ENCODE results near the gene RNASEH1.

RNASEH1 gene

DNA sequence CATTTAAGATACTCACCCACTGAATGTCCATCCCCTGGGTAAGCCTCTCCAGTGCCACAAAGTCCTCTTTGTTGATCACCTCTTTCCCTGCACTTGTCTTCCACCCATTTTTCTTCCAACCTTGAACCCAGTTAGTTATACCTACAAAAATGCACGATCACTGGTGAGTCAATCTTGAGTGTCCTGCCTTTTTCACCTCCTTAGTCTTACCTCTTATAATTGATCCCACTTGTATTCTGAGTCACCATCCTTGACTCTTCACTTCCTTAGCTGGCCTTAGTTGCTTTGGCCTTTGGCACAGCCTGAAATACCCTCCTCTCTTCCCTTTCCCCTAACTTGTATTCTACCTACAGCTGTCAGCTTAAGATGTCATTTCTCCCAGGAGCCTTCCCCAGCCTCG lies 10.2 kb downstream of the RNASEH1 start:
- DNase-seq (ENCODE audit: low read depth): no peak

DNA sequence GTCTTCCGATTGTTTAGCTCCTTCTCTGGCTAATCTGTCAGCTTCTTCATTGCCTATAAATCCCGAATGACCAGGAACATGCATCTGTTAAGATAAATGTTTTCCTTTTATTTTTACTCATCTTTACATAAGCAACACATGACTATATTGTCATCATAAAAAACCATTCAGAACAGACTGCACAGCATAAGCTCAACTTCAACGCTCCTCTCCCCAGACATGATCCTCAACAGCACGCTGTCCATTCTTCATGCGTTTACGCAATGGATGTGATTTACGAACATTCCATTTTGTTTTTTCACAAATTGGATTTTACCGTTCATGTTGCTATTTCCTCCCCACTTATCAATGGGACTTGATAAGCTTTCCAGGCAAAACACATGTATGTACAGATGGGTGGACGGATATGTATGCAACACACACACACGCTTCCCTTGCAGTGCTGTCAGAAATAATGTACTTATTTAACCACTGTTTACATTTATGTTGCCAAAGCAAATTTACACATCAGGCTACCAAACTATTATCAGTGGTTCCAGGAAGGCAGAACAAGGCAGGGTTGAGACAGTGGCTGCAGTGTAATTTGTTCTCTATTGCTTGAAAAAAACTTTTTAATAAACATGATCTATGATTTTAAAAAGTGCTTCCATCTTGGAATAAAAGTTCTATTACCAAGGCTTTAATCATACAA lies 12.2 kb downstream of the RNASEH1 start:
- no peak for DNase-seq (ENCODE audit: low read depth)

DNA sequence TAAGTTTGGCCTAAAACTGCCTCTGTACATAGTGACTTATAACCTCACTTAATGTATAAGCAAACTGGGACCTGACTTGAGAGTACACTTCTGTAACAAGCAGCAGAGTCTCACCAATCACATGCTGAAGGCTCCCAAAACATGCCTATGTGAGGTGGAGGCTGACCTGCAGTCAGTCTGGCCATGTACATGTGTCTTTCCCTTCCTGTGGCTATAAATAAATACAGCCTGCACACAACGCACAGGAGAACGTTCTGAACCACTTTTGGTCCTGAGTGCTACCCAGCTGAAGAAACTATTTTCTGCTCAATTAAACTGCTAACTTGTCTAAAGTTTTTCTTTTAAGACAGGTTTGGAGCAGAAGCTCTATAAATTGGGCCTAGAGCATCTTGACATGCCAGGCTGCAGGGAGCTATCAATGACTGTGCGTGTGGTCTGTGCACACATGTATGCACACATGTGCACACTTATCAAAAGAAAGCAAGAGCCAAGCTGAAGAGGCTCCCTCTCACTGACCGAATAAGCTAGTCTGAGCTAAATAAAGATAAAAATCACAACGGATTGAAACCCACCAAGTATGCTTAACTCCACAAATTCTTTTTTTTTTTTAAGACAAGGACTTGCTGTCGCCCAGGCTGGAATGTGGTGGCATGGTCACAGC lies 15.0 kb downstream of the RNASEH1 start:
- no peak for DNase-seq (ENCODE audit: low read depth)

DNA sequence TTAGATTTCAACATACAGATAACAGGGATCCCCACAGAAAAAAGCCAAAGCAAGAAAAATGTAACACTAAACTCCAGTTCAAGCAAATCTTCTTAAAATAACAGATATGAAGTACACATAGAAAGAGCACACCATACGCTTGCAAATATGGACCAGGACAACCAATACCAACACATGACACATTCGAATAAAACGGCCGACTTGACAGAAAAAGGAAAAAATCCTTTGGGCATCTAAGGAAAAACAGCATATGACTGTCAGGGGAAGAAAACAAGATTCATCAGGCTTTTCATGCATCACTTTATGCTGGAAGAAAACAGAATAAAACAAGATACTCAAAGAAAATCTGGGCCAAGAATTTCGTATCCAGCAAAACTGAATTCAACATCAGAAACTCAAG lies 16.0 kb downstream of the RNASEH1 start:
- DNase-seq (ENCODE audit: low read depth): no peak

DNA sequence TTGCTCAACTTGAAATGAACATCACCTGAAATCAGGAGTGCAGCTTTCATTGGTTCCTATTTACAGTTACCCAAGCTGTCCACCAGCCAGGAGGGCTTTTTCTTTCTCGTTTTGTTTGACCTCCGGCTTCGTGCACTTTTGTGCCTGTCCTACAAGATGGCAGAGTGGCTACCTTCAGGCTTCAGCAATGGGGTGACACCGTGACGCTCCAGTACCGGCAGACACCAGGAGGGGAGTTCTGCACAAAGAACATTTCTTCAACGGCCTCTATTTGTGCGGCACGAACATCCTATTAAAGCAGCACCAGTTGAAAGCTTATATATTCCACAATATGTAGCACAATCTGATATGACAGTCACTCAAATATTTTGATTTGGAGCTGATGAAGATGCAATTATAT lies 18.3 kb downstream of the RNASEH1 start:
- DNase-seq (ENCODE audit: low read depth): no peak

DNA sequence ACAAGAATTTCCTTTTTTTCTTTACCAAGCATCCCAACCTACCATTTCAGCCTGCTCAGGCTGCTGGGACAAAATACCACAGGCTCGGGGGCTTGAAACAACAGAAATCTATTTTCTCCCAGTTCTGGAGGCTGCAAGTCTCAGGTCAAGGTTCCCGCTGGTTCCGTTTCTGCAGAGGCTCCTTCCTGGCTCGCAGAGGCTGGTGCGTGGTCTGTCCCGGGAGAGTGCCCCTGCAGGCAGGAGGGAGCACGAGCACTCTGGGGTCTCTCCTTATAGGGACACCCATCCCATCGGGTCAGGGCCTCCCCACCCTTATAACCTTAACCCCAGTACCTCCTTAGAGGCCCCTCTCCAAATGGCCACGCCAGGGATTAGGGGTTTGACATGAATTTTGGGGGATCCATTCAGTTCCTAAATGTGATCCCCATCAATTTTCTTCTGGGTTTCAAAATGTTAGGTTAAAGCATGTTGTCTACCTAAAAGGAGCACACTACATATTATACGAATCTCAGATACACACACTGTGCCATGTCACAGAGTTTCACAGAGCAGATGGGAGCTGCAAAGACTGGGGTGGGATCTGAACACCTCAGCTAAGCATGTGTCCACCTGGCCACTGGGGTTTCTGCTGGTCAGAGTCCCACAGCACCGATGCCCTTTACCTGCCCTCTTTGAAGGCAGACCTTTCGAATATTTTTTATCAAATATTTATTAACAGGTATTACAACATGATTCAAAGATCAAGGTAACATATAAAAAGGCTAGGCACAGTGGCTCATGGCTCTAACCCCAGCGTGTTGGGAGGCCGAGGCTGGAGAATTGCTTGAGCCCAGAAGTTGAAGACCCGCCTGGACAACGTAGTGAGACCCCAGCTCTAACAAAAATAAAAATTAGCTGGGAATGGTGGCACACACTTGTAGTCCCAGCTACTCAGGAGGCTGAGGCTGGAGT lies 21.2 kb downstream of the RNASEH1 start:
- peak; percentile 76 for DNase-seq (ENCODE audit: low read depth)

DNA sequence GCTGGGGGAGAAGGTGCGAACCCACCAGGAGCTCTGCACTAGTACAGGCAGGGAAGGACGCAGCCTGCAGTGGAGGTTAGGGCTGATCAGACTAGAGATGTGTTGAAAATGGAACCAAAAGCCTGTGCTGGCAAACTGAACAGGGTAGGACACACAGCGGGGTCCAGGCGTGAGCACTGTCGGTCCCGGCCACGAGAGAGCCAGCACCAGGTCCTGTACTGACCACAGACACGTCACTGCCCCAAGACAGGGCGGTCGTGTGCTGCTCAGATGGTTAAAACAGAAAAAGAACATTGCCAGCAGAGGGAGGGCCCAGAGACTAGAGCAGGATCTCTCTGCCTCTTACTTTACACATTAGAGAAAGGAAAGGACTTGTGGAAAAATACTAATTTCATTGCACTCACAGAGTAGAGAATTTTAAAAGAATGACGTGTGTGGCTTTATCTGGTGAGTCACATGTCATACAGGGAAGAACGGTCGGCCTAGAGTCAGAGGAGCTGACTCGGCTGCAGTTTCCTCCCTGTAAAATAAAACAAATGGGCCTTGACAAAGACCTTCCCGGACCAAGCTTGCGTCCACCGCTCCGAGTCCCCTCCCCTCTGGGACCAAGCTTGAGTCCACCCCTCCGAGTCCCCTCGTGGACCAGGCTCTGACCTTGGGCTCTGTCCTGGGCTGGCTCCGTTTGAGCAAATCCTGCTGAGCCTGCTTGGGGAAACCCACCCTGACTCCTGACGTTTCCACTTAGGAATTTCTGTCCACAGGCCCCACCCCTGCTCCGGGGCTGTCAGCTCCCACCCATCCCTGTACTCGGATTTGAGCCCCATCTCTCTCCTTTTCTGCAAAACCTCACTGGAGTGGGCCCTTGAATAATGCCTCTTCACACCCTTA lies 22.1 kb downstream of the RNASEH1 start:
- no peak for DNase-seq (ENCODE audit: low read depth)

DNA sequence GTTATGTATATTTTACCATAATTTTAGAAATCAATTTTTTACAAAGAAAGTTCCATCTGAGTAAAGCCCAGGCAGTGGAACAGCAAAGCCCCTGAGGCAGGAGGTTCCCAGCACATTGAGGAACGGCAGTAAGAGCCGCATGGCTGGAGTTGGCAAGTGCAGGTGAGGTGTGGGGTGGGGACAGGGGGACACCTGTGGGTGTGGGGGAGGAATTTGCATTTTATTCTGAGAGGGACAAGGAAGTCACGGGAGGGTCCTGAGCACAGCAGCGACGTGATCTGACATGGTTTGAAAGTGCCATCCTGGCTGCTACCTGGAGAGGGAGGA lies 22.7 kb downstream of the RNASEH1 start:
- DNase-seq (ENCODE audit: low read depth): no peak

DNA sequence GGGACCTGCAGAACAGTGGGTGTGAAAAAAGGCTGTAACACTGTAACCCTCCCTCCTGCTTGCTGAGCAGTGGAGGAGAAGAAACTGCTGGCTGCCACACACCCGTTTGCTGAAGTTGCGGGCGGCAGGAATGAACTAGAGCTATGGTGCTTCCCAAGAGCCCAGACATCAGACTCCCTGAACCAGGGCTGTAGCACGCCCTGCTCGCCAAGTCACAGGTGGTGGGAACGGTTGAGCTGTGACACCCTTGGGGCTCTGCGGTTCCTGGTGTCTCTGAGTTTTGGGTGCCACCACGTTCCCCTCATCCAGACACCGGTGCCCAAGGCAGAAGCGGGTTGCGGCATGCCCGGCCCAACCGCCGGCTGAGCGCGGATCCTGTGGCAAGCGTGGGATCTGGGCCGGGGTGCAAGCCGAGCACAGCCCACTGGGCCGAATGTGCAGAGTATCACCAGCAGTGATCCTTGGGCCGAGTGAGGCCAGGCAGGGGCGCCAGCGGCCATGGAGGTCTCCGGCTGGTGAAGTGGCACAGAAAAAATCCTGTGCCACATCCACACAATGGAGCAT lies 23.8 kb downstream of the RNASEH1 start:
- no peak for DNase-seq (ENCODE audit: low read depth)

DNA sequence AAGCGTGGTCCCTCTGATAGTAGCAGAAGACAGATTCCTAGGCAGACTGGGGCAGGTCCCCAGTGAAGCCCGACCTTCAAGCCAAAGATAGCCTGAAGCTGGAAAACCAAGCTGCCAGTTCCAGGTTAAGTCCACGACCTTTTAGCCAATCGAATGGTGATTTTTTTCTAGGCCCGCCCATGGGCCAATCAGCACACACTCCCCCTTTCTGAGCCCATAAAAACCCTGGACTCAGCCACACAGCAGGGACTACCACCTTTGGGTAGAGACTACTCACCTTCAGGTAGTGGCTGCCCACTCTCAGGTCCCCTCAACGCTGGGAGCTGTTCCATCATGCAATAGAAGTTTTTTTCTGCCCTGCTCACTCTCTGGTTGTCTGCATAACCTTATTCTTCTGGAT lies 24.3 kb downstream of the RNASEH1 start:
- no peak for DNase-seq (ENCODE audit: low read depth)

DNA sequence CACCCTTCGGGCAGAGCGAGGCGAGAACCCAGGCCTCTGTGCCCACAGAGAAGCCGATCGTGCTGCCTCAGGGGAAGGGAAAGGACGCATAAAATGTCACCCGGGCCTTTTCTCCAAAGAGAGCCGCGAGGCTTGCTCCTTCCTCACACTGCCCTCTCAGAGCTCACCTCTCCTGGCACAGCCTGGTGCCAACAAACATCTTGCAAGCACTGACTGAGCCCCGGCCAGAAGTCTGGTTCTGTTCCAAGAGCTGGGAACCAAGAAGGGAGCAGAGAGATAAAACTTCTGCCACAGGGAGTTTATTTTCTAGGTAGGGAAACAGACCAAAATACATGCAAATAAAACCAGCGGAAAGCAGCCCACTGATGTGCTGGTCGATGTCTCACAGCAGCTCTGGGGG lies 25.2 kb downstream of the RNASEH1 start:
- no peak for DNase-seq (ENCODE audit: low read depth)

DNA sequence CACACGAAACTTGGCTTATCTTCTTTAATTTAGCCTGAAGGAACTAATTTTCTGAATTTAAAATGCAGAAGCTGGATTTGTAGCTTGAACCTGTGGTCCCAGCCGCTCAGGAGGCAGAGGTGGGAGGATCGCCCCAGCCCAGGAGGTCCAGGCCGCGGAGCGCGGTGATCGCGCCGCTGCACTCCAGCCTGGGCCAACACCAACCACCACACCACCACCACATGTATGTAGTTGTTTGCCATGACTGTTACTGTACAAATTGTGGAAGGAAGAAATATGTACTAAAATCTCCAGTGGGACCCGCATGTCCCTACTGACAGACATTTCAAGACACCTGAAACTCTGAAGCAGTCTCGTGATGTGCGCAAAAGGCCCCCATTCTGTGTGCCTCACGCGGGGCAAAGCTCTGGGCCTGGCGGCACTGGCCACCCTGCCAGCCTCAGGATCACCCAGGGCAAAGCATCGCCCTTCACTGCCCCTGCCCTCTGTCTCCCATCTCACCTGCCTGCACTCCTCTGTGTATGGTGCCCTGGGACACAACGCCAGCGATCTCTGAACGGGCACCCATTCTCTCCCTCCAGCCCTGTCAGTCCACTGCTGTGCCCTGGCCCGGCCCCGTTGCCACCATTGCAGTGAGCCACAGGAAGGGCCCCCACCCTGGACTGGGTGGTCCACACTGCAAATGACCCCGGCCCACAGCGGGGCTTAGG lies 28.7 kb downstream of the RNASEH1 start:
- DNase-seq (ENCODE audit: low read depth): no peak

DNA sequence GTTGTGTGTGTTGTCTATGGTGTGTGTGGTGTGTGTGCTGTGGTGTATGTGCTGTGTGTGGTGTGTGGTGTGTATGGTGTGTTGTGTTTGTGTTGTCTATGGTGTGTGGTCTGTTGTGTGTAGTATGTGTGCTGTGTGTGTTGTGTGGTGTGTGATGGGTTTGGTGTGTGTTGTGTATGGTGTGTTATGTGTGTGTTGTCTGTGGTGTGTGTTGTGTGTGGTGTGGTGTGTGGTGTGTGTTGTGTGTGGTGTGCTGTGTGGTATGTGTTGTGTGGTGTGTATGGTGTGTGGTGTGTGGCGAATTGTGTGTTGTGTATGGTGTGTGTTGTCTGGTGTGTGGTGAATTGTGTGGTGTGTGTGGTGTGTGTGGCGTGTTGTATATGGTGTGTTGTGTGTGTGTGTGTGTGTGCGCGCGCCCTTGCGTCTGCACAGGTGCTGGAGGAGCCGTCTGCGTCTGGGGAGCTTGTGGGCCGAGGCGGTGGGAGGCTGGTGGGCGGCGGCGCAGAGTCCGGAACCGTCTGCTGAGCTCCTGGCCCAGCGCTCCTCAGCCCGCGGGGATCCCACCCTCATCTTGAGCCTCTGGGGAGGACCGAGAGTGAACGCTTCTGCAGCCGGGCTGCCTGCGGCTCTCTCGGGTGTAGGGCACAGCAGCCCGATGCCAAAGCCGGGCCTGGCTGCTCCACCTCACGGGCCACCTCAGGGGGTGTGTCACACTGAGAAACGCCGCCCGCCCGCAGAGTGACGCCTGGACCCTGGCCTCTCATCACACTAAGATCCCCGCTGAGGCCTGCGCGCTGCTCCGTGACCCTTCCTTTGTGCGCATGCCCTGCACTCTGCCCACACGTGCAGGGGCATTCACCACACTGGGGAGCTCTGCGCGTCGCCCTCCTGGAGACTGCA lies 30.0 kb downstream of the RNASEH1 start:
- DNase-seq (ENCODE audit: low read depth): no peak

DNA sequence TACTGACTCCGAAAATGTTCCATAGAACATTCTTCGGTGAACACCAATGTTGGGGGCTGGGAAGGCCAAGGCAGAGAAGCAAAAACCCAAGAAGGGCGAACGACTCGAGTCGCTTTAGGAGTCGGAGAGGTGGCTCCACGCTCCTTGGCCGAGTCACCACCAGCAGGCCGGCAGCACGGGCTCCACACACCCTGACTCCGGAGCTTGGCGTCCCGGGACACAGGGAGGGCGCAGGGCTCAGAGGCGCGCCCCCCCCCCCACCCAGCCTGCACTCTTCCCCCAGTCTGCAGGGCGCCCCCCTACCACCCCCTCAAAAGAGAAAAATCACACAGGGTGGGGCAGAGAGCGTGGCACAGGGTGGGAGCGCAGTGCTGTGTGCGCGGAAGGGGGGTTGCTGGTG lies 31.3 kb downstream of the RNASEH1 start:
- DNase-seq (ENCODE audit: low read depth): no peak

DNA sequence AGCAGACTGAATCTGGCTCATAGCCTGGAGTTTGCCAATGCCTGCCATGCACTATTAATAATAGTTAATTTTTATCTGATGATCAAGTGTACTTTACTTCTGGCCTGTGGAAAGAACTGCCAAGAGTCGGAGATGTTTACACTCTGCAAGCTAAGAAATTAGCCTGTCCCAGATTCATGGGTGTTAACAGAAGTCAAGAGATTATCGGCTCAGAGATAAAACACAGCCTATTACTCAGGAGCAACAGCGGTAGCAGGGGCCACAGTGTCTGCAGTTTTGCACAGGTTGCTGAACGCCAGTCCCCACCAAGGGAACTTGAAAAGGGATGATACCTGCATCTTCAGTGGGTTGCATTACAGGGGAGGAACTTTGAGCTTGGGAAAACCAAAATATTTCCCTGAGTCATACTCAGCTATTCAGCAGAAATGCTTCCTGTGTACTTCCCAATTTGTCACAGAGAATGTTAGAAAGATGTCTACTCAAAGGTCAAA lies 34.5 kb downstream of the RNASEH1 start:
- DNase-seq (ENCODE audit: low read depth): no peak

DNA sequence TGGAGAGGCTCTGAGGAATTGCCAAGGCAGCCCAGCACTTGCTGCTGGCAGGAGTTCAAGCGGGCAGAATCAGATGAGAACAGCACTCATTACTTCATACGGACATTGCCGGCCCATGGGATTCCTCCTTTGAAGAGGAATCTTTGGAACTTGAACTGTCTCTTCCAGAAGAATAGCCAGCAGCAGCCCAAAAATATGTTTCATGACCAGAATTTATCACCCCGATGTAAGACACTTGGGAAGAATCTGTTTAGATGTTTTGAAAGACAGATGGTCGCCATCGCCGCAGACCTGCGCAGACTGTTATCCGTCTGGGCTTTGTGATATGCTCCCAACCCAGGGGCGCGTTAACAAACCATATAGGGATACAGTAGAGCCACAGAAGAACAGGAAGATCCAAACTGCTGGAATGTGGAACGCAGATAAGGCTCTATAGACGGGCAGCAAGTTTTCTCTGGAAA lies 35.1 kb downstream of the RNASEH1 start:
- DNase-seq (ENCODE audit: low read depth): no peak

DNA sequence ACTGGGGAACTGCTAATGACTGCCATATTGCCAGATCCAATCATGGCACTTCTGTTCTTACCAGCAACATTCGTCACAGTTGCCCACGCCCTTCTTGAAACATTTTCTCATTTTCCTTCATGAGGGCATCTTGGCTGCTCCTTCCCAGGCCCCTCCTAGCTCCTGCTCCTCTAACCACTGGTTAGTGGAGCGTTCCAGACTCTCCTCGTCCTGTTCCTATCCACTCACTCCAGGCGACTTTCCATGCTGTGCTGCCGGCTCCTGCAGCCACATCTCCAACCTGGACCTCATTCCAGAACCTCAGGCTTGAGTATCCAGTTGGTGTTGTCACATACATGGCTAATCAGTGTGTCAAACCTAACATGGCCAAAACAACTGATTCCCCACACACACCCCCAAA lies 37.5 kb downstream of the RNASEH1 start:
- no peak for DNase-seq (ENCODE audit: low read depth)

DNA sequence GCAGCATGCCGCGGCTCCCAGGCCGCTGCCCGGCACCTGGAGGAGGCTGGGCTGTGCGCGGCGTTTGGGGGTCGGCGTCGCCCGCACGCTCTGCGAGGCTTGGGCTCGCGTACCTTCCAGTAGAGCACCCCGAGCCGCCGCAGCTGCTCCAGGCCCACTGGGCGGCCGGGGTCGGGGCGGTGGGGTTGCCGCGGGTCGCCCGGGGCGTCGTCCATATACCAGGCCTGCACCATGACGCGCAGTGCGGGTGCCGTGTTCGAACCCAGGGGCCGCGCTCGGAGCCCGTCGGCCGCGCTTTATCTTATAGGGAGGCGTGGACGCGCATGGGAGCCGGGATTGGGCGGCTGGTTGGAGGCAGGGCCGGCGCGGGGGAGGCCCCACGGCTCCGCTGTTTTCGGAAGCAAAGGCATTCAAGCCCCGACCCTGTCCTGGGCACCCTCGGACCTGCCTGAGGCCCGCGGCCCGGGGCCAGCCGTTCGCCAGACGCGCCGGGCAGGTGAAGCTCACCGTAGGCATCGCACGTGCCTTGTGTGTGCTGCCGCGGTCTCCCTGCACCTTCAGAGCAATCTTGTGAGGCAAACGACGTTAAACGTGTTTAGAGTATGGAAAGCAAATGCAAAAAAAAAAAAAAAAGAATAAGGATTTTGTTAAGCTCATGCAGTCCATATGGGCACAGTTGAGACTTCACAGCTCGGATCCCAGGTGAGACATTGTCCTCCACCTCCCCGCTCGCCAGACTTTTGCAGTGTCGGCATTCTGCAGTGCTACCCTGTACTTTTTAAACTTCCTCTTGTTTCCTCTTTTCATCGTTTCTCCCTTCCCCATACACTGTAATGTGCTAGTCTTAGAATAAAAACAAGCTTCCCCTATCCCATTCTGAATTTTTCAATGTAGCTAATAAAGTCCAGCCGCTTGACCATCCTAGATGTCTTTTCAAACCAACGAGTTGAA lies 38.6 kb downstream of the RNASEH1 start, which contains the start of gene ADI1:
Gene ADI1, minus strand, starts transcription at position 277 of the 951 bp plus-strand sequence. Its CDS starts 44 bp downstream, at position 233.
- DNase-seq (ENCODE audit: low read depth): peak; percentile 68

All from CMK (cell line).